Airway epithelial cell (primary cell): ENCODE results near the gene GIT2. TPM values are rescaled to one million over a fixed set of nuclear protein-coding genes. Genes with fewer than 3 reads are reported as not detected.

Experiments used
- total RNA-seq: library from RNA; depleted of rRNA; stranded (reverse); fragments of >200 nt; gene quantifications from 2 replicates; pipeline ENCODE4 v1.2.3, GENCODE V29; 2015

The GIT2 gene
- total RNA-seq, result 9.0 and 15.6 TPM in 2 replicates

GRCh38 chr12:109995686-109996482, at the start of gene GIT2:
Gene GIT2 (minus strand): TSS chr12:109996368. CDS start chr12:109996224, 144 bp downstream.

GRCh38 chr12:109998904-109999648, 2.9 kb upstream of the GIT2 start, which contains the start of gene ANKRD13A:
Gene ANKRD13A (plus strand): TSS chr12:109999430. CDS start chr12:109999689, 259 bp downstream.

GRCh38 chr12:109899783-109900751, 96.1 kb downstream of the GIT2 start, which contains the start of gene TCHP:
Gene TCHP (plus strand): TSS chr12:109900274. CDS start chr12:109903027, 2,753 bp downstream.

GRCh38 chr12:109880043-109880931, 115.9 kb downstream of the GIT2 start, which contains the start of gene GLTP:
Gene GLTP (minus strand): TSS chr12:109880541. CDS start chr12:109880374, 167 bp downstream.

Other genes starting within 250 kb of the GIT2 start
- gene TRPV4, start 163.0 kb downstream of the GIT2 start, total RNA-seq, result 2.2 and 5.1 TPM in 2 replicates
- 395 and 407 TPM in 2 replicates for gene GLTP, start 115.8 kb downstream of the GIT2 start, total RNA-seq
- 13.7 and 18.5 TPM in 2 replicates for gene TCHP, start 96.1 kb downstream of the GIT2 start, total RNA-seq
- 21.3 and 41.9 TPM in 2 replicates for gene ANKRD13A, start 3.1 kb upstream of the GIT2 start, total RNA-seq
- gene C12orf76, start 52.2 kb upstream of the GIT2 start, total RNA-seq, result 6.3 and 11.1 TPM in 2 replicates
- 6.0 and 8.4 TPM in 2 replicates for gene IFT81, start 128.0 kb upstream of the GIT2 start, total RNA-seq